Activated T-cell treated with anti-CD3 and anti-CD28 coated beads for 48 hours (primary cell): ENCODE results near the gene PTCH1.
A peak's percentile ranks its signal among the peaks of the same experiment; 100 is the strongest.

Experiments used
- DNase-seq: peaks from one replicate; pipeline ENCODE4 v3.0.0-alpha.2; 2020; ENCODE audit warnings: low read depth

PTCH1 gene

DNA sequence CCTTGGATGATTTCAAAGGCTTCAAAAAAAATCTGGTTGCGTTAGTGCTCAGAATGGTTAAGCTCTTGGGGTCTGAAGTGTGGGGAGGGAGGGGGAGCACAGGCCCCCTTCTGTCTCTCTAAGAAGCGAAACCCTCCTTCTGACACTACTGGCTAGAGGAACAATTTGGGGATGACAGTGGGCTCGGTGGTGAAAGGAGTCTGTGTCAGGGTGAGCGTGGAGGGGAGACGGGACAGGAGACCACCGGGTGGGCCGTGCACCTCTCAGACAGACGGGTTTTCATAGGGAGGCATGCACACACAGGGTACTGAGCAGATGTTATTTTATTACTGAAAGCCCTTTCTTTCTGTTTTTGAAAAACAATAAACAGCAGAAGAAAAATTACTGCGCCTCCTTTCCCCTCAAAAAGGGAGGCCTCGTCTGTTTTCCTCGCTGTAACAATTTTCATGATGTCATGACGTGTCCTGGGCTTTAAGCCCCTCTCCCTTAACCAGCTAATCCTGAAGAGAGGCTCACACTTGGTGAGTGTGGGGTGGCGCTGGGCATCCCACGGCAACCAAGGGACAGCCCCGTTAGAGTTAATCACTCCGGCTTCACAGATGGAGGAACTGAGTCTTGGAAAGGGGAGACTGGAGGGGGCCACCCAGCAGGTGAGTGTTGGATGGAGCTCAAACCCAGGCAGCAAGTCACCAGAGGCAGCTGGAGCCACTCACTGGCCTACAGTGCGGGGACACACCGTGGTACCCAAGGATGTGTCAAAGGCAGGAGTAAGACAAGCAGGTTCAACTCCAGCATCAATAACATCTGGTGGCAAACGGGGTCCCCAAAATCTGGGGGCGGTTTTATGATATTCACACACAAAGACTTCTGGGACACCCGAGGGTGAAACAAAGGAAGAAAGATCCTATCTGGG lies 53.4 kb downstream of the PTCH1 start:
- no peak for DNase-seq

DNA sequence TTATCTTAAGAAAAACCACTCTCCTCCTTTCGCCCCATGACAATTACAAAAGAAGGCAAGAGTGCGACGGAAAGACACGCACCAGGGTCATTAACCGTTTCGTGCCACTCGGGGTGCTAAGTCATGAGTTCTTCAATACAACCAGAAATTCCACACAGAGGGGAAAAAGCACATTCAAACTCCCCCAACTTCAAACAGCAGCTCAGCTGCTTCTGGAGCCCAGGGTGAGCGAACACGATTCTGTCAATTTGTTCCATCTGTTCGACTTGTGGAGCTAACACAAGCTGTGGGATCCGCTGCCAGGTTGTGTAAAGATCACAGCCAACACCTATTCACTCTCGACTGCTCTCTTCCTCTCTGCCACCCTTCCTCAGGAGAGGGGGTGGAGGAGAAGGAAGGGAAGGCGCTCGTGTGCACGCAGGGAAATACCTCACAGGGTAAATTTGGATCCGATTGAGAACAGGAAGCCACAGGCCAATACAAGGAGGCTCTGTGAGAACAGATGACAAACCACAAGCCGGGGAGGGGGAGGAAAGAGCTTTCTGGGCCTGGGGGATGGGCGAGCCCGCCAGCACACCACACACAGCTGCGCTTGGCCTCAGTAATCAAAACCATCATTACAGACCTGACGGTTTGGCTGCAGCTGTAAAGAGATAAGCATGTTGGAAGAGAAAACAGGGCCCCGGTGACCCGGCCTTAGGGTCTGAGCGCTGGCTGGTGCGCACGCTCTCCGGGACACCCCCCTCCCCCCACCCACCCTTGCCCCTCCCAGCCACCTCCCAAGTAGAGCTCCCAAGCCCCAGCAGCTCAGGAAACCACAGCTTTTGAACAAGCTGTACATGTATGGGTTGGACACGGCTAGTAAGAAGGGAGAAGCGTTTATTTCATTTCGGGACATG lies 54.3 kb downstream of the PTCH1 start:
- DNase-seq, result peak; percentile 73

DNA sequence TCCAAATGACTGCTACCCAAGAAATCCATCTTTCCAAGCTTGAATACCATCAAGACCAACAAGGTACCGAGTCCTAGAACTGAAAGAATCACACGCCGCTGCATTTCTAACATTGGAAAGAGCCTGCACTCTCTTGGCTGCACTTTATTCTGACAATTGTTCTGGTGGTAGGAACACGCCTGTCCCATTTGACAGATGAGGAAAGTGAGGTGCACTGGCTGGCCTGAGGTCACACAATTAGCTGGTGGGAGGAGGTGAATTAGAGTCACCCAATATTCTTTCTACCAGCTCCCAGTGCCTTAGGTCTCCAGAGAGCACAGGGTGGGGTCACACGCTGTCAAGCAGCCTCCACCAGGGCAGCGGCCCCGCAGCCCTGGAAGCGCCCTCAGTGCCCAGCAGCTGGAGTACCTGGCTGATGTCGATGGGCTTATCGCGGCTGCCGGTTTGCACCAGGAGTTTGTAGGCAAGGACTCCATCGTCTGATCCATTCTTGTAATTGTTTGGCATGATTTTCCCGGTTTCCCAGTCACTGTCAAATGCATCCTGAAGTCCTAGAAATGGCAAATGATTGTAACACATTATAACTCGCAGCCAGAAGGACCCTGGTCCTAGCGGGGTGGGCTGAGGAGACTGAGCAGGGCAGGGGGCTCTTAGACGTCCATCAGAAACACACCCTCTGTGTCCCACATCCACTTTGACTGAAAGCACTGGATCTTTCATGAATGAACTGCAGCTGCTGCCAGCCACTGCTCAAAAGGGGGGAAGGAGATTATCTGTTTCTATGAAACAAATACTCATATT lies 55.1 kb downstream of the PTCH1 start:
- no peak for DNase-seq

DNA sequence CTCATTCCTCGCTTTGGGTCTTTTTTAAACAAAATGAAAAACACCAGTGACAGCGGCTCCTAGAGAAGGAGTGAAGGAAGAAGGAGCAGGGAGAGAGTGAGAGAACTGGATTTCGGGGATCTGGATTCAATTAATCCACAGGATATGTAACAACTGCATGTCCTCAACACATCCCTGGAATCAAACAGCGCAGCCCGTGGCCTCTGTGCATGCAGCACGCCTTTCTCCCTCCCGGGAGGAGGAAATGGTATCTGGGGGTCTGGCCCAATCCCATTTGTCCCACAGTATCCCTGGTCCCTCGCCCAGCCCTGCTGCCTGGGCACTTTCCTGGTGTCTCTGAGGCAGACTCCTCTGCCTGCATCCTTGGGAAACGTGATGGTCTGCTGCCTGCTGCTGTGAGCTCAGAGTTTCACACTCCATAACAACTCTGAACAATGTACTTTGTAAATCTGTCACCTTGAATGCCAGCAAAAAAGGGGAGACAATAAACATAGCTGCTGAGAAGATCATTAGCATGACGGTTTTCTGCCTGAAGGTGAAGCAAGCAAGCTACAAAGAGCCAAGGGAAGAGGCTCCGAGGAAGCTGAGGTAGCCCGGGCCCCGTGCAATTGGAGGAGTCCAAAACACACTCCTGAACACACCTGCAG lies 56.1 kb downstream of the PTCH1 start:
- no peak for DNase-seq

DNA sequence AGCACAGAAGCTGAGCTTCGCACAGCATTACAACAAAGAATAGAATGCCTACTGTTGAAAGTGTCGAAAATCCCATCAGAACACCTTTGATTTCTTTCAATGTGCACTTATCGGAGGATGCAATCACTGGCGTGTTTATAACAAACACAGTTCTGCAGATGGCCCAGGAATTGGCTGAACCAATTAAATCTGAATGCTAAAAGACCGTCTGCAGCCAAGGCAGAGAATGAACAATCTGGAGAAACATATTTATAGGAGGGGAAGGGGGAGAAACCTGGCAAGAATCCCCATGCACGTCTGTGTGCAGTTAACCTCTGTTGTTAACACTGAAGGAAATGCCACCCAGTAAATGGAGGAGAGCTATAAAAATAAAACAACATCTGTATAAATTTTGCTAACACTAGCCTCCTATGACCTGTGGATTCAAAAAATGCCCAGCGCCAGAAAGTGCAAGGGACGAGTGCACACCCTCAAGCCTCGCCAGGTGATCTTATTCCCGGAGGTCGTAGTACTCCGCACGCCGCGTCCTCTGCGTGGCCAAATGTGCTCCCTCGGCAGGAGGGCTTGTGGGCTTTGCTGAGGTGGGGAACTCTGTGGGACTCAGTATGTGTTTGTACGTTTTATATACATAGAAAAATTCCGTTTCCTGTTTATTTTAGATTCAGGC lies 56.8 kb downstream of the PTCH1 start:
- no peak for DNase-seq

DNA sequence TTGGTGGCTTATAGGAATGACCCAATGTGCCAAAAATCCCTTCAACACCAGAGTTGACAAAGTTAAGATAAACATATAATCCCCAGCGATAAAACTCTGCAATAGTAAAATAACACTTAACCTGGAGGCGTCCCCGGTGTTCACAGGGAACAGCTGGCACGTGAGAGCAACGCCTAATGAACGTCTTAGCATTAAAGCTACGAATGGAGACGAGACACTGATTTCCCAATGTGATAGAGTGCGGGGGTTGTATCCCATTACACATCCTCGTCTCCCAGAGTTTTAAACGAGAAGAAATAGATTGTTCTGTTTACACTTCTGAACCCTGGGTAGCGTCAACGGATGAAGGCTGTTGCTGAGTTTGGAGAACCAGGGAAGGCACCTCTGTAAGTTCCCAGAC lies 57.6 kb downstream of the PTCH1 start:
- no peak for DNase-seq

DNA sequence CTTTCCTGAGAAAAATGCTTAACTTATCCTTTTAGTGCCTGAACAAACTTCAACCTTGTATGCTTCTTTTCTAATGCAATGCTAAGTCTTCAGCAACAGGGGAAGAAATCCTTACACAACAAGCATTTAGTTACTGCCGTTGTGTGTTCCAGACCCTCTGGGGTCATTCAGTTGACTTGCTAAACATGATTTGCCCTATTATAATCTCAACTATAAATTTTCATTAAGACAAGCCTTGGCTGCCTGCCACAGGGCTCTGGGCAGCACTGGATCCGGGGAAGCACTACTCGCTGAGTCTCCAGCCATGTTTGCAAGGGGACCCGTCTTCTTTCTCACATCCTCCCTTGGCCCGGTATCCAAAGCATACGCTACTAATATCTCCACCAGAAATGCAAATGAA lies 58.1 kb downstream of the PTCH1 start:
- DNase-seq, result no peak

DNA sequence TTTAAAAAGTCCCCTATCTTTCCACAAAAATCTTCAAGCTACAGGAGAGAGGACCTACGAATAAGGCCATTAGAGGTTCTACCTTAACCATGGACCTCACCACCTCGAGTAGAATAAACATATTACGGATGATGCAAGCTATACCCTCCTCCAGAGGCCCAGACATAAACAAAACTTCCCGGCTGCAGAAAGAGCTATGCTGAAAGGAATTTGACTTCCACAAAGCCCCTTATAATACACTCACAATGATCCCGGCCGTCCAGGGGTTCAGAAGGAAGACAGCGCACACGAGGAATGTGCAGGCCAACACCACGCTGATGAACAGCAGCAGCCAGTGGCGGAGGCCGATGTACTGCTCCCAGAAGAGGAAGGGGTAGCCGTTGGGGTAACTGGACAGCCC lies 59.0 kb downstream of the PTCH1 start:
- DNase-seq, result no peak

DNA sequence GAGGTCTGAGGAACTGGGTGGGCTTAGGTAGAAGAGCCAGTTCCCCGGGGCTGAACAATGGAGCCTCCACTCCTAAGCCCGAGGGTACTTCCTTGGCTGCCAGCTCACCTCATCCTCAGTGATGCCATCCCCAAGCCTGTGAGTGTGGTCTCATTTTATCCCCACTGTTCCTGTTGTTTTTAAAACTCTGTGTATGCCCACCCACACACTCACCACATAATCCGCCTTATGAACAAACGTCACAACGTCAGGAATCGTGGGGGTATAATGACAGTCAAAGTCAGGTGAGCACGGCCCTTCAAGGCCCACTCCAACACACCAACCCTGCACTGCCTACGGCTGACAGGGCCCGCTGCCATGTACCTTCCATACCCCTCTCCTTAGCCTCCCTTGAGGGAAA lies 61.1 kb downstream of the PTCH1 start:
- DNase-seq, result no peak

DNA sequence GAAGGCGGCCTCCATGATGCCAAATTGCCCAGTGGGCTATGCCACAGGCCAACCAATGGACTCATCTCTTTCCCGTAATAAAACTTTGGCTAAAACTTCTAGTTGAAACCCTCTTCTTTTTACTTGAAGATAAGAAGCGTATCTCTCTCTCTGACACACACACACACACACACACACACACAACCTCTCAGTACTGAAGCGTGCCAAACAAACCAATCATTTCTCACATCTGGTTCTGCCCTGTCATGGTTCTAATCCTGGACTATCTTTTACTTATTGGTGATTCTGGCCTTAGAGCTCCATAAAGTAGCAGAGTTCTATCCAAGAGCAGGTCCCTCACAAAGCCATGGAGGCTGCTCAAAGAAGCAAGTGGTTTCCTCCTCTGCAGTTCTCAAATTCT lies 64.6 kb downstream of the PTCH1 start:
- DNase-seq, result no peak

DNA sequence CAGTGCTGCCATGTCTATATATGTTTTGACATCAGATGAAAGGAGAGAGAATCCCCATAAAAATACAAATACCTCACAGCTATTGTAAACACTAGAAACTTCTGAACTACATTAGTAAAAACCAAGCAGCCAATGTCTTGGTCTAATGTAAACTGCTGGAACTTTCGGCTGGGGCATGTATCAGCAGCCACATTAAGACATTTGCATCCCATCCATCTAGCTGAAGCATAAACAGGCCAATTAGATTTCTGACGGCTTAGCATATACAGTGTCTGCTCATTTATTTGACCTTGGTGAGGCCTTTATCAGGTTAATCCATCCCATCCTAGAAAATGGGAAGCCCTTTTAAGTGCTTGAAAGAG lies 65.7 kb downstream of the PTCH1 start:
- DNase-seq, result no peak

DNA sequence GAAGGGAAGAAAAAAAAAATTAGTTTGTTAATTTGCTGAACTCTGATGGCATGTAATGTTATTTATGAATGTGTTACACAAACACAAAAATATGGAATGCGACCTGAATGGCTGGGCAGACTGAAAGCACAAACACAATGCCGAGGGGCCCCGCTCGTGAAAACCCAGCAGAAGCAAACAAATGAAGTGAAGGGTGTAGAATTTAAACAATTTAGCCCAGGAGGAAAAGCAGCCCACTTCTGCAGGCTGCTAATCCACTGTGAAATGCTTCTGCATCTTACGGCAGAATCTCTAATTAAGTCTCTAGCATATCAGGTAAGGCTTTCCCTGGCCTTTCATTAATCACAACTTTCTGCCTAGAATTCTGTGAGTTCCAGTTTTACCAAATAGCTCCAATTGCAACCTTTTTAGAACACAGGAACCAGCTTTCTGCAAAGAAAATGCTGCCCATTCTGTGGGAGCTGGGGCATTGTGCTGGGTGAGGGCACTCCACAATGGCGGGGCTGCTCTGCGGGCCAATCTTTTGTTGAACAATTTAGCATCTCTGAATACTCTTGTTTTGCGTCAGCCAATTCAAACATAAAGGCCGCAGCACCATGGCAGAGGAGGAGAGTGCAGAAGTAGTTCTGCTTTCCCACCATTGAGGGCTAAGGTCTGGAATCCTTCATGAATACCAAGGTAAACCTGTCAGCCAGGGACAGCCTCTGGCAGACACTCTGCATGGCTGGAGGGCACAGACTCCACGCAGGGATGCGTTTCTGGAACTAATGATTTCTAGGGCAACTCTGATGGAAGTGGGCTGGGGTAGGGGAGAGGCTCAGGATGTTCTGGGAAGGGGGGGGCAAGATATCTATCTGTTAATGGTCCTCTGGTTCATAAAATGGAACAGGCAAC lies 66.4 kb downstream of the PTCH1 start:
- no peak for DNase-seq

DNA sequence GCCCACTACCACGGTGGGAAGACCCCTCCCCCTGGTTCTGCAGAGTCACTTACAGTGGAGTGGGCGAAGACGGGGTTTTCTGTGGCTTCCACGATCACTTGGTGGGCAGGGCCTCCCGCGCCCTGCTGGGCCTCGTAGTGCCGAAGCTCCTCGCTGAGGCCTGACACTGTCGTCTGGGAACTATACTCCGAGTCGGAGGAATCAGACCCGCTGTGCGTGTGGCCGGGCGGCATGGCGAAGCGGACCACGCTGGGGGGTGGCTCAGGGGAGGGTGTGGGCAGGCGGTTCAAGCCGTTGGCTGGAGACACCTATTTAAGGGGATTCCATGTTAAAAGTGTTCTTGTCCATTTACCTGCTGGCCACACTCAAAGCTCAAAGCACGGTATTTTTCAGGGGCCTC lies 67.8 kb downstream of the PTCH1 start:
- DNase-seq, result no peak

DNA sequence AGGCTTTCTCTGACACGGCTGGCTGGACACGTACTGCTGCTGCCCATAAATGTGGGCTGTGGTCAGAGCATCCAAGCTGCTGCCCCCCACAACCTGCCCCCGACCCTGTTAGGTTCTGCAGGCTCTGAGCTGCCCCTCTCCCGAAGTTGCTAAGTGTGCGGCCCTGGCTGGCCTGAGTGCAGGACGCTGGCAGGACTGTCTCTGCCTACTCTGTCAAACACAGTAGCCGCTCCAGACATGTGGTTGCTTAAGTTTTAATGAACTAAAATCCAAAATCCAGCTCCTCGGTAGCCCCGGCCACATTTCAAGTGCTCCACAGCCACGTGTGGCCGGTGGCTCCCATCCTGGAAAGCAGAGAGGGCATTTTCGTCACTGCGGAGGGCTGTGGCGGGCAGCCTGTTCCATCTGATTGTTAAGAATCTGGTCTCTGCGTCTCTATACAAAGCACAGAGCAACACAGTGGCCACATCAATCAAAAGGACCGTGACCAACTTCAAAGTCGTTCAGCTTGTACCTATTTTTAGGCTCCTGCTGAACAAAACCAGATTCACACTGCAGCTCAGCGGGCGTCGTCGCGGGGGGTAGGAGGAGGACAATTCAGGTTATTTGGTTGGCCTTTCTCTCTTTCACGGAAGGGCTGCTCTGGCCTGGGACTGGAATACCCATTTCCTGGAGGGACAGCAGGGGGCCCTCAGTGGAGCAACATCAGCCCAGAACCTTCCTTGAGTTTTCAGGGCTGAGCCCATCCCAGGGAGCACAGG lies 68.9 kb downstream of the PTCH1 start:
- DNase-seq, result no peak

DNA sequence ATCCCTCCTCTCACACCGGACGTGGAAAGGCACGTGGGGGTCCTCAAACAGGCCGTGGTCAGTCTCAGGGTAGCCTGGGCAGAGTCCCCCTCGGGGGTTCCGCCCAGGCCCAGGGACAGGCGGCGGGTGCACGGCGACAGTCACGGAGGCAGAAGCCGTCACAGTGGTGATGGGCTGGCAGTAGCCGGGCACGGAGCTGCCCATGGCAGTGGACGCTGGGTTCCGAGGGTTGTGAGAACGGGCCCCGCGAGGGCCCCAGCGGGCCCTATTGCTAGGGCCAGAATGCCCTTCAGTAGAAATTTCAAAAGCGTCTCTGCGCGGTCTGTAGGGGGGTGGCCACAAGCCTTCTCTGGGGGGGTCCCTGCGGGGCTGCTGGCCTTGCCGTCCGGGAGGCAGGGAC lies 69.8 kb downstream of the PTCH1 start:
- DNase-seq, result no peak

DNA sequence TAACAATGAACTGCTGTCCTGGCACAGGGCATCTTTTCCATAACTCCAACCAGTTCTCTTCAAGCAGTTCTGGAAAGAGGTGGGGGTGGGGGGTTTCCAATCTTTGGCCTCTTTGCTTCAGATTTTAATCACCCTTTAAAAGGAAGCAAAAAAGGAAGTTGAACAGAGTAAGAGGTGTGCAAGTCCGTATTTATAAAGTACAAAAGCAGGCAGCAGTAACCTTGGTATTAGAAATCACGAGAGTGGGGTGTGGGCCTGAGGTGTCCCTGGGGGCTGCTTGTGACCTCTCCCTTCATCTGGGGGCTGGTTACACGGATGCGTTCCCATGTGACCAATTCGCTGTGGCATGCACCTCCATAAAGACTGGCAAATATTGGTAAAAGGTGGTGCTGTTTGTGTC lies 70.5 kb downstream of the PTCH1 start:
- DNase-seq, result no peak

DNA sequence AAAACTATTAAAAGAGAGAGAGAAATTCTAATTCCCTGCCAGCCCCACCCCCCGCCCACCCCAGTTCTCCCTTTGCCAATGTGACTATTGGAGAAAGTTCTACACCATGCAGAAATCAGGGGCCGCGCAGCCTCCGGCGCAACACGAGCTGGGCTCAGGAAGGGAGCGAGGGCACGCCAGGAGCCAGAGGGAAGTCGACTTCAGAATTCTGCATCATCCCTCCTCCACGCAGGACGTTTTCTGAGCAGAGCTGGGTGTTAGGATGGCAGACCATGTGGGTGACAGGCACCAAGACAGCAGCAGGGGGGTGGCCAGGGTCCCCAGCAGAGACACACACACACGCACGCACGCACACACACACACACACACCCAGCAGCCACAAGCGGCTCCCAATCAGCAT lies 72.6 kb downstream of the PTCH1 start:
- no peak for DNase-seq

DNA sequence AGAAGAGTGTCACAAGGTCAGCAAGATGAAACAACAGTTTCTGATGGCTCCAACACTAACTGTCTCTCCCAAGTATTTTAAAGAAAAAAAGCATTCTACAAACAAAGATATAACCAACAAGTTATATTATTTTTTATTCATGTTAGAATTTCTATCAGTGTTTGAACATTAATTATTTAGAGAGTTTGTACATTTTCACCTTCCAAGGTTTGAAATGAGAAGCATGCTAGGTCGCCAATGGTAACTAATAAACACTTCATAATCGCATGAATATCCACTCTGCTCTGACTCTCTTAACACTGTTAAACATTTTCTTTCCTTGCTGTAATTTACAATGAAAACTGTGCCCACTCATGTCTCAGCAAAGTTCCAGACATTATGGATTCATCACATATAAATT lies 73.5 kb downstream of the PTCH1 start:
- no peak for DNase-seq

DNA sequence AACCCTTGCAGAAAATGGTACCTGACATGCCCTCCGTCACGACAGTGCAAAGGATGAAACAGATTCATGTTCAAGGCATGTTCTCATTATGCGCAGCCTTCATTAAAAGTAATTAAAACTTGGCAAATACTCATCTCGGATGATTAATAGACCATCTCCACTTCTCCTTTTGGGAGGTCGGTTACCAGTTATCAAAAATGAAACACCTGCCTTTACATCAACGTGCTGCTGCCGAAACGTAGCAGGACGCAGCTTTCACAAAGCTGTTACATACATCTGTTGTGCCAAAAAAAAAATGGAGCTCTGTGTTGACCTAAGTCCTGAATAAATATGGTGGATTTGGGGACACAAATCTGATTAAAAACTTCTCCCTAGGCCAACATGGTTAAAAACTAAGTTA lies 75.7 kb downstream of the PTCH1 start:
- no peak for DNase-seq

DNA sequence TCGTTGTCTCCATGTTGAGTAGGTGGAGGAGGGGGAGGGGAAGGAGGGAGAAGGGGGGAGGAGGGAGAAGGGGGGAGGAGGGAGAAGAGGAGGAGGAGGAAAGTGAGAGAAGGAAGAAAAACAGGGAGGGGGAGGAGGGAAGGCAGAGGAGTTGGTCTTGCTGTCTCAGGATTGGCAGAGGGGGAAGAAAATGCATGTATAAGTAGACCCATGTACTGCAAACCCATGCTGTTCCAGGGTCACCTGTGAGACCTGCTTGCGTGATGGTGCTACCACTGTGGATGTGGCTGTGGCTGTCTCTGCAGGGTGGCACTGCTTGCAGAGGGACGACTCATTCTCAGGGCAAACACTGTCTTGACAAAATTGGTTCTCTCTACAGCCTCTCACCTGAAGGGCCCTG lies 76.3 kb downstream of the PTCH1 start:
- DNase-seq, result no peak
